AG09309 (cell line): ENCODE results near the gene SHKBP1.

Source experiments
- DNase-seq: peaks from one replicate; pipeline ENCODE4 v3.0.0-alpha.2; 2010; ENCODE audit warnings: low read depth
- H3K4me3 ChIP-seq: 2 replicates; pipeline ENCODE4 v1.5.1; 2011; ENCODE audit warnings: mild to moderate bottlenecking, low read depth, low read length, moderate library complexity; ENCODE audit not compliant: control insufficient read depth
- TF ChIP-seq, protein P1 (sequence below): IDR thresholded peaks from 2 replicates; pipeline ENCODE4 v1.5.1; 2011; ENCODE audit warnings: mild to moderate bottlenecking, low read depth, low read length, inconsistent platforms; ENCODE audit not compliant: insufficient read depth, control insufficient read depth; ENCODE audit errors: missing control alignments

The SHKBP1 gene

DNA sequence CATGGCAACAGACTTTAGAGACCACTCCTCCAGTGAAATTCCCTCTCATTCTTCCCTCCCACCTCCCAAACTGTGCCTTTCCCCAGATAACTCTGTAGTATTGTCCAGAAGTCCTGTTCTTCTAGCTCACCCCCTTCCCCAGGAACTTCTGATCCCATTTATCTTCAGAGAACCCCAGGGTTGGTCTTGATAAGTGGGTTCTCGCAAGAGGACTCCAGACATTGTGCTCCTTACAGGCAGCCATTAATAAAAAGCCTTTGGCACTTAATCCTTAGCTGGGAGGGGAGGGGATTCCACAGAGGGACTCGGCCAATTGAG lies 26.4 kb downstream of the SHKBP1 start:
- no peak for DNase-seq
- H3K4me3 ChIP-seq = no peak overlapping the region
- TF ChIP-seq, protein P1, sequence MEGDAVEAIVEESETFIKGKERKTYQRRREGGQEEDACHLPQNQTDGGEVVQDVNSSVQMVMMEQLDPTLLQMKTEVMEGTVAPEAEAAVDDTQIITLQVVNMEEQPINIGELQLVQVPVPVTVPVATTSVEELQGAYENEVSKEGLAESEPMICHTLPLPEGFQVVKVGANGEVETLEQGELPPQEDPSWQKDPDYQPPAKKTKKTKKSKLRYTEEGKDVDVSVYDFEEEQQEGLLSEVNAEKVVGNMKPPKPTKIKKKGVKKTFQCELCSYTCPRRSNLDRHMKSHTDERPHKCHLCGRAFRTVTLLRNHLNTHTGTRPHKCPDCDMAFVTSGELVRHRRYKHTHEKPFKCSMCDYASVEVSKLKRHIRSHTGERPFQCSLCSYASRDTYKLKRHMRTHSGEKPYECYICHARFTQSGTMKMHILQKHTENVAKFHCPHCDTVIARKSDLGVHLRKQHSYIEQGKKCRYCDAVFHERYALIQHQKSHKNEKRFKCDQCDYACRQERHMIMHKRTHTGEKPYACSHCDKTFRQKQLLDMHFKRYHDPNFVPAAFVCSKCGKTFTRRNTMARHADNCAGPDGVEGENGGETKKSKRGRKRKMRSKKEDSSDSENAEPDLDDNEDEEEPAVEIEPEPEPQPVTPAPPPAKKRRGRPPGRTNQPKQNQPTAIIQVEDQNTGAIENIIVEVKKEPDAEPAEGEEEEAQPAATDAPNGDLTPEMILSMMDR = no peak

DNA sequence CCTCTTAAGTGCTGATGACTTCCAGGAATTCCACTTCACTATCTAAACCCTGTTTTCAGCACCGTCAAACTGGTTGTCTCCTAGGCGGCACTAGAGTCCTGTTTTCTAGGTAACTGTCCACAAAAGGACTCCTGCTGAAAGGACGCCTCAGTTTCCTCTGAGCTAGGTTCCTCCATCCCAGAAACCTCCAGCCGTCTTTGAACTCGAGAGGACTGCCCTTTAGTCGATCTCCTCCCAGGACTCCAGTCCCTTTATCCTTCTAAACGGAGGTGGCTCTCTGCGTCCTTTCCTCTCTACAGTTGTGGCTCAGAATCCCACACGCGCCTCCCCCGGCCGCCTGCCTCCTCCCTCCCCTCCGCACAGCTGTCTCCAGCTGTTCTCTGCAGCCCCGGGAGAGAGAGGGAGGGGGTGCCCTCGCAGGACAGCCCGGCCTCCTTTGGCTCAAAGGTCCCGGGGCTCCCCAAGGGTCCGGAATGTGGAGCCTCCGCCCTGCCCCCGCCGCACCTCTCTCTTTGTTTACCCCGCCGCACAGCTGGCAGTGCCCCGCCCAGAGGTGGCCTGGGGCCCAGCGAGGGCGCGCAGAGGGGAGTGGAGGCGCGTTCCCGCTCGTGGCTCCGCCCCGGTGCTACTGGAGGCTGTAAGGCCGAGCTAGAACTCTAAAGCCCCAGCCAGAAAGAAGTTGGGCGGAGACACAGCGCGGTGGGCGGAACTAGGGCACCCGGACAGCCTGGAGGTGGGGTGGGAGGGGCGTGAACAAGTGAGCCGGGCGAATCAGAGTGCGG lies 26.9 kb downstream of the SHKBP1 start:
- DNase-seq = peak; percentile 54
- peak overlapping the region; percentile 44 for H3K4me3 ChIP-seq
- TF ChIP-seq, protein P1 = no peak

DNA sequence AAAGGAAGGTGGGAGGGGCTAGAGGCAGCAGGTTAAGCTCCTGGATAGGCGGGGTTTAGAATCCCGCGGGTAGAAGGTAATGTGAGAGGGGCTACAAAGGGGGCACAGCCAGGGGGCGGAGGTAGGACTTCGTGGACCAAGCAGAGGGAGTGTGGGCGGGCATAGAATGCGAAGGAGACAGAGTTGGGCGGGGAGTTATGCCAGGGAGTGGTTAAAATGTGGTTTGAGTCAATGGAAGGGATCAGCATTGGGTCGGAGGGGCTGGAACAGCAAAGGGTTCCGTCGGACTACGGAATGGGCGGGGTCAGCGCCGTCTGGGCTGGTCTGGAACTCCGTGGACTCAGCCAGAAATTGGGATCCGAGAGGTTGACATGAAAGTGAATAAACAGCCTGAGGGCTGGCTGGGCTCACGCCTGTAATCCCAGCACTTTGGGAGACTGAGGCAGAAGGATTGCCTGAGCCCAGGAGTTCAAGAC lies 27.5 kb downstream of the SHKBP1 start:
- H3K4me3 ChIP-seq = peak overlapping the region; percentile 44
- TF ChIP-seq, protein P1 = no peak
- DNase-seq = no peak

DNA sequence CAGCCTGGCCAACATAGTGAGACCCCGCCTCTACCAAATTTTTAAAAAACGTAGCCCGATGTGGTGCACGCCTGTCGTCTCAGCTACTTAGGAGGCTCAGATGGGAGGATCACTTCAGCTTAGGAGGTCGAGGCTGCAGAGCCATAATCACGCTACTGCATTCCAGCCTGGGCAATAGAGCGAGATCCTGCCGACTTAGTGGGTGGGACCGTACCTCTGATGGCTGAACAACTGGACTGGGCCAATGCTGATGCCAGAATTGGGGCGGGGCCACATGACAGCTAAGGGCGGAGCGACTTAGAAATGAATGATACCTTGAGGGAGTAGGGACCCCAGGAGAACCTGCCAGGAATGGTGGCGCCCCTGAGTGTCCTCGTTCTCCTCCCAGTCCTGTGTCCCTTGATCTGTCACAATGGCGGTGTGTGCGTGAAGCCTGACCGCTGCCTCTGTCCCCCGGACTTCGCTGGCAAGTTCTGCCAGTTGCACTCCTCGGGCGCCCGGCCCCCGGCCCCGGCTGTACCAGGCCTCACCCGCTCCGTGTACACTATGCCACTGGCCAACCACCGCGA lies 28.1 kb downstream of the SHKBP1 start:
- no peak for DNase-seq
- TF ChIP-seq, protein P1 = no peak
- peak overlapping the region; percentile 50 for H3K4me3 ChIP-seq

DNA sequence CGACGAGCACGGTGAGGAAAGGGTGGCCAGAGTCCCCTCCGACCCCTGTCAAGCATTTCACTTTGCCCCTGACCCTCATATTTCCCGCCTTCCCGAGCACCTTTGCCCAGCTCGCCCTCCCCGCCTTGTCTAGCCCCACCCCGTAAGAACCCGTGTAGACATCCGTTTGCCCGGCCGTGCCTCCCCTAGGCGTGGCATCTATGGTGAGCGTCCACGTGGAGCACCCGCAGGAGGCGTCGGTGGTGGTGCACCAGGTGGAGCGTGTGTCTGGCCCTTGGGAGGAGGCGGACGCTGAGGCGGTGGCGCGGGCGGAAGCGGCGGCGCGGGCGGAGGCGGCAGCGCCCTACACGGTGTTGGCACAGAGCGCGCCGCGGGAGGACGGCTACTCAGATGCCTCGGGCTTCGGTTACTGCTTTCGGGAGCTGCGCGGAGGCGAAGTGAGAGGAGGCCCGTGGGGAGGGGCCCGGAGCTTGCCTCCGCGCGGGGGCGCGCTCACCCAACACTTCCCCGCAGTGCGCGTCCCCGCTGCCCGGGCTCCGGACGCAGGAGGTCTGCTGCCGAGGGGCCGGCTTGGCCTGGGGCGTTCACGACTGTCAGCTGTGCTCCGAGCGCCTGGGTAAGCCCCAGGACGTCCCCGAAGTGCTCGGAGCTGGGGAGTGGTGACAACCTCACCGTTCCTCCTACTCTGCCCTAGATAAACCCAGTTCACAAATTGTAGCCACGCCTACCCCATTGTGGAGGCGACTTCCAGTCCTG lies 28.7 kb downstream of the SHKBP1 start:
- DNase-seq = no peak
- peak overlapping the region; percentile 50 for H3K4me3 ChIP-seq
- TF ChIP-seq, protein P1 = no peak

DNA sequence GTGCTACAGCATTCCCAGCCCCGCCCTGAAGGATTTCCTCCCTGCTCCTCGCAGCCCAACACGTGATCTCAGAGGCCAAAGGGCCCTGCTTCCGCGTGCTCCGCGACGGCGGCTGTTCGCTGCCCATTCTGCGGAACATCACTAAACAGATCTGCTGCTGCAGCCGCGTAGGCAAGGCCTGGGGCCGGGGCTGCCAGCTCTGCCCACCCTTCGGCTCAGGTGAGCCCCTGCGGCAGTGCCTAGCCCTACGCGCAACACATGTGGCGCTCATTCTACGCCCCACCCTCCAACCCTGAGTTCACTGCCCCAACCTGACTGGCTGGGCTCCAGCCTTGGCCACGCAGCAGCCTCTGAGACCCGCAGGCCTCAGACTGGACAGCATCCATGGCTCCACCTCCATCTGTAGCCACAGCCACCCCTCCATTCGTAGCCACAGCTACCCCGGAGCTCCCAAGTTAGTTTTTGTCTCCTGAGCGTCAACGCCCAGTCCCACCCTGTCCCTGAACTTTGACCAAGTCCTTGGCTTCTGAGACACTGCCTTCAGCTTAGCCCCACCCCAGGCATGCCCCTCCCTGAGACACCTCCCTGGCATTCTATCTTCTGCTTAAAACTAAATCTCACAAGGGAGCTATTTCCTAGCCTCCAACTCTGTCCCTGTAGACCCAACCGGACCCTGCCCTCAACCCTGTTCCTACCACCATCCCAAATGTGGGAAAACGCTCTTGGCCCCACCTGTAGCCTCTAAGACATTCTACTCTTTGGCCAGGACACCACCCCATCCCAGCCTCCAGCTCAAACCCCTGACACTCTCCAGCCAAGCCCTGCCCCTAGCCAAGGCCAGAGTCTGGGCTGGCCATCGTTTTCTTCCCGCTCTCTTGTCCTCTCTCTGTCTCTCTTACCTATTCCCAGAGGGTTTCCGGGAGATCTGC lies 30.9 kb downstream of the SHKBP1 start:
- TF ChIP-seq, protein P1 = no peak
- H3K4me3 ChIP-seq = no peak overlapping the region
- no peak for DNase-seq
